Epithelial cell of esophagus (primary cell): ENCODE measurements around the gene POLN.
A peak's percentile ranks its signal among the peaks of the same experiment; 100 is the strongest.

Source experiments
- DNase-seq: peaks from one replicate; pipeline ENCODE4 v3.0.0; 2010; ENCODE audit warnings: low read depth
- H3K4me3 ChIP-seq: 2 replicates; pipeline ENCODE4 v1.5.1; 2011; ENCODE audit warnings: mild to moderate bottlenecking, low read length, control low read depth
- CTCF ChIP-seq: IDR thresholded peaks from 2 replicates; pipeline ENCODE4 v1.5.1; 2011; ENCODE audit warnings: low read depth, mild to moderate bottlenecking, low read length, control low read depth, inconsistent platforms; ENCODE audit not compliant: insufficient read depth; ENCODE audit errors: missing control alignments

The POLN gene

GRCh38 chr4:2043396-2044118 is 198.4 kb downstream of the POLN start:
- TF ChIP-seq CTCF, result no peak
- no peak overlapping the region for H3K4me3 ChIP-seq
- DNase-seq, result no peak

GRCh38 chr4:2042947-2043395 is 198.9 kb downstream of the POLN start:
- TF ChIP-seq CTCF, result no peak
- no peak overlapping the region for H3K4me3 ChIP-seq
- DNase-seq, result no peak

GRCh38 chr4:2042204-2042946 is 199.5 kb downstream of the POLN start:
- no peak for DNase-seq
- peak overlapping the region; percentile 50 for H3K4me3 ChIP-seq
- TF ChIP-seq CTCF, result no peak

- no peak for TF ChIP-seq CTCF
- H3K4me3 ChIP-seq, result peak overlapping the region; percentile 50
- DNase-seq, result peak; percentile 41
Measured at GRCh38 chr4:2041239-2042130, 200.4 kb downstream of the POLN start.

- no peak overlapping the region for H3K4me3 ChIP-seq
Measured at GRCh38 chr4:2040391-2041238, 201.3 kb downstream of the POLN start.

More at GRCh38 chr4:2040391-2041238, 201.3 kb downstream of the POLN start:
- DNase-seq, result no peak
- TF ChIP-seq CTCF, result no peak
